ENCODE data around the gene BTG2. TPM values are rescaled to one million over a fixed set of nuclear protein-coding genes. Genes with fewer than 3 reads are reported as not detected.

The BTG2 gene
- total RNA-seq, 4 donors from 2014 or later, result 45.0 to 129 (median 58.8) TPM

GRCh38 chr1:203324105-203325025 lies 19.0 kb downstream of the BTG2 start:
- Histone ChIP-seq H3K9me3 (no peaks in the 10 kb centered on the region), H3K27me3 (no peaks in the 10 kb centered on the region), H3K27ac (peak overlapping the region; percentile 95 to 96 (median 96)), H3K36me3 (no peaks in the 10 kb centered on the region), H3K4me1 (peaks cover 15 to 72% (median 44%) of the 10 kb centered on the region in 4 donors), H3K4me3 (peak overlapping the region in 1 of 4 donors; percentile 30)
- TF ChIP-seq CTCF (IDR thresholded peaks at IDR 0.05) (no peak), POLR2A (IDR thresholded peaks at IDR 0.05) (peak in 1 of 2 donors; percentile 18)
- peak in 2 of 3 donors; percentile 63 to 65 for DNase-seq

GRCh38 chr1:203325026-203325417 lies 19.7 kb downstream of the BTG2 start:
- no peaks in the 10 kb centered on the region for H3K27me3 ChIP-seq
- no peak for TF ChIP-seq CTCF (IDR thresholded peaks at IDR 0.05)
- TF ChIP-seq POLR2A (IDR thresholded peaks at IDR 0.05), result no peak
- no peaks in the 10 kb centered on the region for H3K36me3 ChIP-seq
- H3K9me3 ChIP-seq, result no peaks in the 10 kb centered on the region
- H3K27ac ChIP-seq, result peak overlapping the region; percentile 95 to 96 (median 96)
- peaks cover 15 to 72% (median 43%) of the 10 kb centered on the region in 4 donors for H3K4me1 ChIP-seq
- DNase-seq, result peak in 2 of 3 donors; percentile 90
- peak overlapping the region in 2 of 4 donors; percentile 4 to 30 for H3K4me3 ChIP-seq

- peaks cover 15 to 72% (median 40%) of the 10 kb centered on the region in 4 donors for H3K4me1 ChIP-seq
- peak overlapping the region in 2 of 4 donors; percentile 4 to 30 for H3K4me3 ChIP-seq
- peak overlapping the region; percentile 95 to 96 (median 96) for H3K27ac ChIP-seq
- no peaks in the 10 kb centered on the region for H3K36me3 ChIP-seq
- peak; percentile 71 to 83 (median 77) for DNase-seq
- H3K27me3 ChIP-seq, result no peaks in the 10 kb centered on the region
- TF ChIP-seq CTCF (IDR thresholded peaks at IDR 0.05), result no peak
- TF ChIP-seq POLR2A (IDR thresholded peaks at IDR 0.05), result no peak
- no peaks in the 10 kb centered on the region for H3K9me3 ChIP-seq
Measured at GRCh38 chr1:203325418-203326091, 20.2 kb downstream of the BTG2 start.

GRCh38 chr1:203326830-203327683 lies 21.7 kb downstream of the BTG2 start:
- peak; percentile 95 to 98 (median 96) for DNase-seq
- H3K27ac ChIP-seq, result peak overlapping the region; percentile 95 to 96 (median 96)
- no peaks in the 10 kb centered on the region for H3K36me3 ChIP-seq
- peak overlapping the region; percentile 40 to 58 (median 52) for H3K4me3 ChIP-seq
- H3K9me3 ChIP-seq, result no peaks in the 10 kb centered on the region
- TF ChIP-seq POLR2A (IDR thresholded peaks at IDR 0.05) (peak; percentile 68 to 86), CTCF (IDR thresholded peaks at IDR 0.05) (no peak)
- peaks cover 9 to 57% (median 28%) of the 10 kb centered on the region in 4 donors for H3K4me1 ChIP-seq
- H3K27me3 ChIP-seq, result no peaks in the 10 kb centered on the region
